Thymus (tissue), 11 donors: ENCODE results near the gene TMSB4X. TPM values are rescaled to one million over a fixed set of nuclear protein-coding genes. Genes with fewer than 3 reads are reported as not detected.
"Not testable (repeated sequence)": the region's sequence is repeated elsewhere in the genome, so short reads cannot be mapped to it uniquely, and the experiment has no call there.

ENCODE experiments used
- DNase-seq, 9 donors: peaks; one replicate each; pipeline ENCODE4 v3.0.0-alpha.2; 2013; ENCODE audit warnings: low spot score in 9 of 9, low read depth in 6 of 9, missing footprints in 1 of 9
- H3K27ac ChIP-seq, 2 donors: one replicate each; pipeline ENCODE4 v1.5.1; 2013; ENCODE audit warnings: control low read depth in 1 of 2, low read depth in 1 of 2, low read length in 1 of 2, mild to moderate bottlenecking in 1 of 2, moderate library complexity in 1 of 2
- H3K27me3 ChIP-seq, 2 donors: one replicate each; pipeline ENCODE4 v1.5.1; 2013; ENCODE audit warnings: low read length in 1 of 2; ENCODE audit not compliant: control insufficient read depth in 2 of 2, insufficient read depth in 1 of 2
- H3K36me3 ChIP-seq, 2 donors: one replicate each; pipeline ENCODE4 v1.5.1; 2013; ENCODE audit warnings: low read length in 1 of 2, mild to moderate bottlenecking in 1 of 2, moderate library complexity in 1 of 2; ENCODE audit not compliant: control insufficient read depth in 2 of 2, insufficient read depth in 2 of 2
- H3K4me1 ChIP-seq, 2 donors: one replicate each; pipeline ENCODE4 v1.5.1; 2013; ENCODE audit warnings: low read length in 2 of 2; ENCODE audit not compliant: control insufficient read depth in 2 of 2, insufficient read depth in 2 of 2
- H3K4me3 ChIP-seq, 2 donors: one replicate each; pipeline ENCODE4 v1.5.1; 2013; ENCODE audit warnings: low read length in 2 of 2, control low read depth in 1 of 2, mild to moderate bottlenecking in 1 of 2
- H3K9me3 ChIP-seq, 2 donors: one replicate each; pipeline ENCODE4 v1.5.1; 2013; ENCODE audit warnings: low read length in 1 of 2, mild to moderate bottlenecking in 1 of 2; ENCODE audit not compliant: control insufficient read depth in 2 of 2, insufficient read depth in 1 of 2
- WGBS: extraction: QIAGEN DNeasy Blood & Tissue Kit; methylation state at CpG from one replicate; pipeline ENCODE4 v1.1.7; 2013; 5-methylcytosine and 5-hydroxymethylcytosine counted together
- polyA plus RNA-seq: library from polyadenylated mRNA; stranded (reverse); fragments of 200-250 nt; gene quantifications from one replicate; pipeline ENCODE4 v1.2.3, GENCODE V29; 2013
- total RNA-seq: library from RNA; stranded (reverse); fragments of 120-200 nt; gene quantifications from one replicate; pipeline ENCODE4 v1.2.4, GENCODE V29; 2013
- donor health status: healthy.

TMSB4X gene
- total and polyA plus RNA-seq, 2 donors: 7,715 to 12,473 TPM

- 79% methylated on average over 7 of the region's 7 CpGs for WGBS
- H3K27ac ChIP-seq: no peak overlapping the region
Observed at GRCh38 chrX:13014111-13015096, 39.5 kb downstream of the TMSB4X start.

GRCh38 chrX:13015536-13016236 is 40.8 kb downstream of the TMSB4X start:
- Histone ChIP-seq H3K4me1 (peaks cover 0 to 14% of the 10 kb centered on the region in 2 donors), H3K4me3 (no peak overlapping the region), H3K27ac (no peak overlapping the region), H3K9me3 (no peaks in the 10 kb centered on the region), H3K27me3 (no peaks in the 10 kb centered on the region), H3K36me3 (no peaks in the 10 kb centered on the region)
- no peak for DNase-seq
- WGBS: 81% methylated on average over 3 of the region's 3 CpGs

More at GRCh38 chrX:13014111-13015096, 39.5 kb downstream of the TMSB4X start:
- Histone ChIP-seq H3K4me1 (peaks cover 0 to 17% of the 10 kb centered on the region in 2 donors), H3K36me3 (no peaks in the 10 kb centered on the region), H3K9me3 (no peaks in the 10 kb centered on the region), H3K27me3 (no peaks in the 10 kb centered on the region), H3K4me3 (no peak overlapping the region)
- DNase-seq: no peak

GRCh38 chrX:13016731-13017130 is 41.8 kb downstream of the TMSB4X start:
- 61% methylated on average over 6 of the region's 6 CpGs for WGBS

GRCh38 chrX:13022926-13023325 is 48.0 kb downstream of the TMSB4X start:
- no peak overlapping the region for H3K27ac ChIP-seq
- DNase-seq: no peak
- H3K9me3 ChIP-seq: no peaks in the 10 kb centered on the region
- H3K27me3 ChIP-seq: no peaks in the 10 kb centered on the region
- 52% methylated on average over 2 of the region's 2 CpGs for WGBS
- H3K4me3 ChIP-seq: no peak overlapping the region
- H3K4me1 ChIP-seq: peaks cover 2 to 14% of the 10 kb centered on the region in 2 donors
- no peaks in the 10 kb centered on the region for H3K36me3 ChIP-seq

More at GRCh38 chrX:13016731-13017130, 41.8 kb downstream of the TMSB4X start:
- H3K27ac ChIP-seq, H3K36me3 ChIP-seq, H3K27me3 ChIP-seq, H3K9me3 ChIP-seq, DNase-seq, H3K4me3 ChIP-seq: not testable (repeated sequence)
- H3K4me1 ChIP-seq: peaks cover 0 to 14% of the 10 kb centered on the region in 2 donors

- Histone ChIP-seq H3K36me3 (no peaks in the 10 kb centered on the region), H3K27me3 (no peaks in the 10 kb centered on the region), H3K9me3 (no peaks in the 10 kb centered on the region), H3K4me1 (peaks cover 2 to 14% of the 10 kb centered on the region in 2 donors), H3K4me3 (no peak overlapping the region), H3K27ac (peak overlapping the region in 1 of 2 donors; percentile 42)
- WGBS: 99% methylated on average over 3 of the region's 3 CpGs
- DNase-seq: no peak
Observed at GRCh38 chrX:13023567-13023966, 48.7 kb downstream of the TMSB4X start.

- 95% methylated on average over 4 of the region's 4 CpGs for WGBS
- Histone ChIP-seq H3K4me3 (no peak overlapping the region), H3K4me1 (peaks cover 4 to 18% of the 10 kb centered on the region in 2 donors), H3K9me3 (no peaks in the 10 kb centered on the region), H3K36me3 (no peaks in the 10 kb centered on the region), H3K27ac (peak overlapping the region in 1 of 2 donors; percentile 42), H3K27me3 (no peaks in the 10 kb centered on the region)
- DNase-seq: no peak
Observed at GRCh38 chrX:13023979-13024378, 49.1 kb downstream of the TMSB4X start.

GRCh38 chrX:13024986-13025385 is 50.1 kb downstream of the TMSB4X start:
- H3K27me3 ChIP-seq: no peaks in the 10 kb centered on the region
- no peak overlapping the region for H3K4me3 ChIP-seq
- DNase-seq: no peak
- H3K4me1 ChIP-seq: peaks cover 7 to 27% of the 10 kb centered on the region in 2 donors
- H3K27ac ChIP-seq: no peak overlapping the region
- H3K36me3 ChIP-seq: no peaks in the 10 kb centered on the region
- no peaks in the 10 kb centered on the region for H3K9me3 ChIP-seq
- 96% methylated on average over 3 of the region's 3 CpGs for WGBS
